ENCODE results near the gene HS1BP3. TPM values are rescaled to one million over a fixed set of nuclear protein-coding genes. Genes with fewer than 3 reads are reported as not detected.

Gene HS1BP3
- total and polyA plus RNA-seq, 2 of the 13 experiments (the other 11 are each of a cell fraction or from before 2014, with no cell fraction given): 15.2 to 22.0 TPM

- no peak for TF ChIP-seq SNAPC4 (CRISPR knock-in tag; IDR thresholded peaks at IDR 0.05)
- no peak for TF ChIP-seq TIGD3 (CRISPR knock-in tag; IDR thresholded peaks at IDR 0.05; ENCODE audit: borderline replicate concordance)
- TF ChIP-seq ASH2L (IDR thresholded peaks at IDR 0.05; ENCODE audit: insufficient read length, low read depth, low read length): no peak
- no peak; the same call in 1 of the 2 replicates for TF ChIP-seq ZSCAN21 (CRISPR knock-in tag; IDR thresholded peaks at IDR 0.05; ENCODE audit: borderline replicate concordance)
- TF ChIP-seq ZNF589 (CRISPR knock-in tag; conservative IDR thresholded peaks at IDR 0.05): no peak
- no peak for TF ChIP-seq JARID2 (CRISPR knock-in tag; IDR thresholded peaks at IDR 0.05; ENCODE audit: insufficient replicate concordance)
- TF ChIP-seq ZNF777 (CRISPR knock-in tag; IDR thresholded peaks at IDR 0.05): no peak
- no peak; the same call in 1 of the 2 replicates for TF ChIP-seq PAXIP1 (CRISPR knock-in tag; conservative IDR thresholded peaks at IDR 0.05)
- TF ChIP-seq ZNF691 (CRISPR knock-in tag; IDR thresholded peaks at IDR 0.05; ENCODE audit: borderline replicate concordance, low read depth): no peak
- 0 out of 2 replicates have a peak, but pooled peaks have one; percentile 86 for TF ChIP-seq FIP1L1 (IDR thresholded peaks at IDR 0.05; ENCODE audit: borderline replicate concordance, insufficient read depth, low read depth, low read length)
- TF ChIP-seq HOMEZ (CRISPR knock-in tag; IDR thresholded peaks at IDR 0.05; ENCODE audit: low read depth): no peak
- no peak; the same call in 1 of the 2 replicates for TF ChIP-seq ZNF563 (CRISPR knock-in tag; IDR thresholded peaks at IDR 0.05)
- peak; percentile 72; the same call in 1 of the 2 replicates for TF ChIP-seq DNMT1 (CRISPR knock-in tag; IDR thresholded peaks at IDR 0.05)
- TF ChIP-seq ZNF33B (CRISPR knock-in tag; IDR thresholded peaks at IDR 0.05): no peak
Measured at GRCh38 chr2:20585710-20586594, 64.9 kb downstream of the HS1BP3 start (continued).

All from HepG2 (cell line).